ENCODE results near the gene TRIP13.

The TRIP13 gene

GRCh38 chr5:961002-961710 is 68.5 kb downstream of the TRIP13 start:
- ATAC-seq, result no peak
- TF ChIP-seq ZNF8 (CRISPR knock-in tag; IDR thresholded peaks at IDR 0.05) (no peak), TSHZ2 (CRISPR knock-in tag; IDR thresholded peaks at IDR 0.05) (no peak), ISL1 (CRISPR knock-in tag; IDR thresholded peaks at IDR 0.05) (no peak), PPARA (CRISPR knock-in tag; IDR thresholded peaks at IDR 0.05; ENCODE audit: borderline replicate concordance) (no peak)

GRCh38 chr5:961711-962240 is 69.1 kb downstream of the TRIP13 start:
- ATAC-seq, result no peak
- TF ChIP-seq RARB (CRISPR knock-in tag; IDR thresholded peaks at IDR 0.05) (no peak), CSDC2 (CRISPR knock-in tag; IDR thresholded peaks at IDR 0.05) (no peak), CSRNP3 (CRISPR knock-in tag; IDR thresholded peaks at IDR 0.05) (no peak), ZC3H10 (CRISPR knock-in tag; IDR thresholded peaks at IDR 0.05) (no peak), SNAI2 (CRISPR knock-in tag; IDR thresholded peaks at IDR 0.05) (no peak), PPARA (CRISPR knock-in tag; IDR thresholded peaks at IDR 0.05; ENCODE audit: borderline replicate concordance) (no peak), ZFP3 (CRISPR knock-in tag; IDR thresholded peaks at IDR 0.05) (no peak), ISL1 (CRISPR knock-in tag; IDR thresholded peaks at IDR 0.05) (no peak), TOX (CRISPR knock-in tag; IDR thresholded peaks at IDR 0.05; ENCODE audit: borderline replicate concordance) (no peak), BACH2 (CRISPR knock-in tag; IDR thresholded peaks at IDR 0.05; ENCODE audit: borderline replicate concordance) (no peak)

- TF ChIP-seq ZFP30 (CRISPR knock-in tag; IDR thresholded peaks at IDR 0.05) (no peak), TCF4 (CRISPR knock-in tag; IDR thresholded peaks at IDR 0.05; ENCODE audit: borderline replicate concordance) (no peak), CREB5 (CRISPR knock-in tag; IDR thresholded peaks at IDR 0.05; ENCODE audit: low read depth) (no peak), ZNF8 (CRISPR knock-in tag; IDR thresholded peaks at IDR 0.05) (no peak), ESRRG (CRISPR knock-in tag; IDR thresholded peaks at IDR 0.05) (no peak), OSR1 (CRISPR knock-in tag; IDR thresholded peaks at IDR 0.05) (no peak), ARNTL (CRISPR knock-in tag; IDR thresholded peaks at IDR 0.05; ENCODE audit: borderline replicate concordance, low read depth) (no peak), PPARA (CRISPR knock-in tag; IDR thresholded peaks at IDR 0.05; ENCODE audit: borderline replicate concordance) (no peak), BACH2 (CRISPR knock-in tag; IDR thresholded peaks at IDR 0.05; ENCODE audit: borderline replicate concordance) (no peak), ISL1 (CRISPR knock-in tag; IDR thresholded peaks at IDR 0.05) (no peak), CSDC2 (CRISPR knock-in tag; IDR thresholded peaks at IDR 0.05) (no peak), TSHZ2 (CRISPR knock-in tag; IDR thresholded peaks at IDR 0.05) (no peak), PATZ1 (CRISPR knock-in tag; IDR thresholded peaks at IDR 0.05; ENCODE audit: borderline replicate concordance) (no peak), ZNF70 (CRISPR knock-in tag; IDR thresholded peaks at IDR 0.05) (no peak)
- ATAC-seq, result no peak
Observed at GRCh38 chr5:962386-962785, 69.7 kb downstream of the TRIP13 start.
